Measurements from ENCODE around the gene VTI1A. TPM values are rescaled to one million over a fixed set of nuclear protein-coding genes. Genes with fewer than 3 reads are reported as not detected.

VTI1A gene
- total RNA-seq, 1 donor from 2014 or later = 33.3 TPM

DNA sequence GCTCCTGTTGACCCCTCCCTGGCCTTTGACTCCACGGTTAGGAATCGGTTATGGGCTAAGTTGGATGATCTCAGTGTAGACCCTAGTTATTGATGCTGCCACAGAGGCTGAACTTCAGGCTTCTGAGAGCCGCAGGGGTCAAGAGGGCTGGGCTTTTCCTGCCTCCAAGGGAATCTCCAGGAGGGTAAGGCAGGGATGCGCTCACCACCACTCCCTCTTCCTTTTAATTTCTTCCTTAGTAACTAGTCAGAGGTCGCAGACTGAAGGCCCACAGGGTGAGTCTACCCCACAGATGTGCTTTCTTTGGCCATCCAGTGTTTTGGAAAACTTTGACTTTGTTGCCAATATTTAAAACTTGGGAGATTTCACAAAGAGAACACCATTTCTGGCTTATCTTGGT, 352.0 kb downstream of the VTI1A start:
- Mint-ChIP-seq H3K4me3 (ENCODE audit: unreplicated experiment) (no peak overlapping the region), H3K27ac (ENCODE audit: unreplicated experiment) (no peak overlapping the region), H3K27me3 (ENCODE audit: low read depth, unreplicated experiment) (no peaks in the 10 kb centered on the region), H3K36me3 (ENCODE audit: low read depth, unreplicated experiment) (peaks cover 8% of the 10 kb centered on the region), H3K9me3 (ENCODE audit: unreplicated experiment) (no peaks in the 10 kb centered on the region), H3K4me1 (ENCODE audit: low read depth, unreplicated experiment) (peaks cover 2% of the 10 kb centered on the region)
- Histone ChIP-seq H3K36me3 (ENCODE audit: insufficient read depth, low read length) (no peaks in the 10 kb centered on the region), H3K4me3 (ENCODE audit: insufficient read depth, low read depth, low read length) (no peak overlapping the region), H3K27me3 (ENCODE audit: insufficient read depth, low read length) (no peaks in the 10 kb centered on the region), H3K27ac (ENCODE audit: low read depth, low read length) (no peak overlapping the region), H3K79me2 (ENCODE audit: insufficient read depth, low read length) (no peaks in the 10 kb centered on the region), H3K9ac (ENCODE audit: low read length) (no peak overlapping the region), H4K20me1 (ENCODE audit: insufficient read depth, low read length) (no peaks in the 10 kb centered on the region), H3K4me1 (ENCODE audit: insufficient read depth, low read length) (no peaks in the 10 kb centered on the region), H2AFZ (ENCODE audit: low read depth, low read length) (no peak overlapping the region), H3K9me3 (ENCODE audit: insufficient read depth, low read depth, low read length) (no peaks in the 10 kb centered on the region), H3K4me2 (ENCODE audit: low read length) (no peak overlapping the region)
- TF ChIP-seq, protein P1, sequence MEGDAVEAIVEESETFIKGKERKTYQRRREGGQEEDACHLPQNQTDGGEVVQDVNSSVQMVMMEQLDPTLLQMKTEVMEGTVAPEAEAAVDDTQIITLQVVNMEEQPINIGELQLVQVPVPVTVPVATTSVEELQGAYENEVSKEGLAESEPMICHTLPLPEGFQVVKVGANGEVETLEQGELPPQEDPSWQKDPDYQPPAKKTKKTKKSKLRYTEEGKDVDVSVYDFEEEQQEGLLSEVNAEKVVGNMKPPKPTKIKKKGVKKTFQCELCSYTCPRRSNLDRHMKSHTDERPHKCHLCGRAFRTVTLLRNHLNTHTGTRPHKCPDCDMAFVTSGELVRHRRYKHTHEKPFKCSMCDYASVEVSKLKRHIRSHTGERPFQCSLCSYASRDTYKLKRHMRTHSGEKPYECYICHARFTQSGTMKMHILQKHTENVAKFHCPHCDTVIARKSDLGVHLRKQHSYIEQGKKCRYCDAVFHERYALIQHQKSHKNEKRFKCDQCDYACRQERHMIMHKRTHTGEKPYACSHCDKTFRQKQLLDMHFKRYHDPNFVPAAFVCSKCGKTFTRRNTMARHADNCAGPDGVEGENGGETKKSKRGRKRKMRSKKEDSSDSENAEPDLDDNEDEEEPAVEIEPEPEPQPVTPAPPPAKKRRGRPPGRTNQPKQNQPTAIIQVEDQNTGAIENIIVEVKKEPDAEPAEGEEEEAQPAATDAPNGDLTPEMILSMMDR (IDR thresholded peaks at IDR 0.05; ENCODE audit: insufficient read depth, low read depth, low read length) = no peak
- no peak for TF ChIP-seq EZH2 (IDR thresholded peaks at IDR 0.05; ENCODE audit: insufficient read depth, low read length)
- DNase-seq (ENCODE audit: low read depth) (no peak), FAIRE-seq (no peak)

DNA sequence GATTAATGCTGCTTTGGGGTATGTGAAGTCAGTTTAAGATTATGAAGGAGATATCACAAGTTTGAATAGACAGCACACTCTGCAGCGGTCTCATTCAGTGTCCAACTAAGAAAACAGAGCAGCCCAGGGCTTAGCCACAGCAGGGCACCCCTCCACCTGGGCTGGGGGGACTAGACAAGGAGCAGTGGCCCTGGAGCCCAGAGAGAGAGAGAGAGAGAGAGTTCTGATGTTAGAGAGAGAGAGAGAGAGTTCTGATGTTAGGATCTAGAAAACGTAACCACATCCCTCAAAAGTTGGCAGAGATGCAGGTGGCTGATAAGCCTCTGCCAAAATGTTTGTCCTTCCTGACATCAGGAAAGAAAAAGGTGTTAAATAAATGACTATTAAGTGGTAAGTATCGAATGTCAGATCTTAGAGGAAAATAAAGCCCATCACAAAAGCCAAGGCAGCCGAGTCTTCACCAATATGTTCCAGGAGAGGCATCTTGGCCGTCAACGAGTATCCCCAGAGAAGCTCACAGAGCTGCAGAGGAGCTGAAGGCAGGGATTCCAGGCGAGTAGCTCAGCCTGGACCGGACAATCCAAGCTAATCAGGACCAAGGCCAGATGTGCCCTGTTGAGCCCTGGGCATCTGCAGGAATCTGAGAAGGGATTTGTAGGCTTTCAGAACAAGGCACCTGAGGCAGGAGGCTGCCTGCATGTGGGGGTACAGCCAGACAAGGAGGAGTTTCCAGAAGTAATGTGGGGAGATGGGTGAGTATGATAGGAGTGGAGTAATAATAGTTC, 352.9 kb downstream of the VTI1A start:
- no peak for DNase-seq (ENCODE audit: low read depth)
- H3K4me3 Mint-ChIP-seq (ENCODE audit: unreplicated experiment) = no peak overlapping the region

More for the DNA sequence above, 352.9 kb downstream of the VTI1A start:
- Histone ChIP-seq H3K27me3 (ENCODE audit: insufficient read depth, low read length) (no peaks in the 10 kb centered on the region), H3K36me3 (ENCODE audit: insufficient read depth, low read length) (no peaks in the 10 kb centered on the region), H3K79me2 (ENCODE audit: insufficient read depth, low read length) (no peaks in the 10 kb centered on the region), H4K20me1 (ENCODE audit: insufficient read depth, low read length) (no peaks in the 10 kb centered on the region), H3K9ac (ENCODE audit: low read length) (no peak overlapping the region), H3K27ac (ENCODE audit: low read depth, low read length) (no peak overlapping the region), H3K9me3 (ENCODE audit: insufficient read depth, low read depth, low read length) (no peaks in the 10 kb centered on the region), H3K4me1 (ENCODE audit: insufficient read depth, low read length) (no peaks in the 10 kb centered on the region), H3K4me3 (ENCODE audit: insufficient read depth, low read depth, low read length) (no peak overlapping the region), H3K4me2 (ENCODE audit: low read length) (no peak overlapping the region), H2AFZ (ENCODE audit: low read depth, low read length) (no peak overlapping the region)
- H3K27me3 Mint-ChIP-seq (ENCODE audit: low read depth, unreplicated experiment) = no peaks in the 10 kb centered on the region
- H3K36me3 Mint-ChIP-seq (ENCODE audit: low read depth, unreplicated experiment) = peaks cover 8% of the 10 kb centered on the region
- no peak for TF ChIP-seq EZH2 (IDR thresholded peaks at IDR 0.05; ENCODE audit: insufficient read depth, low read length)
- TF ChIP-seq, protein P1 (IDR thresholded peaks at IDR 0.05; ENCODE audit: insufficient read depth, low read depth, low read length) = no peak
- H3K9me3 Mint-ChIP-seq (ENCODE audit: unreplicated experiment) = no peaks in the 10 kb centered on the region
- FAIRE-seq = no peak
- H3K4me1 Mint-ChIP-seq (ENCODE audit: low read depth, unreplicated experiment) = peaks cover 3% of the 10 kb centered on the region
- H3K27ac Mint-ChIP-seq (ENCODE audit: unreplicated experiment) = no peak overlapping the region

All from astrocyte (in vitro differentiated cells and primary cell).